Astrocyte of the spinal cord (primary cell): Measurements from ENCODE around the gene C1QTNF2.

ENCODE experiments used
- DNase-seq: peaks from one replicate; pipeline ENCODE4 v3.0.0; 2011; ENCODE audit warnings: low read depth, low spot score
- H3K4me3 ChIP-seq: 2 replicates; pipeline ENCODE4 v1.5.1; 2011; ENCODE audit warnings: low read depth, mild to moderate bottlenecking, low read length, moderate library complexity
- CTCF ChIP-seq: IDR thresholded peaks from 2 replicates; pipeline ENCODE4 v1.5.1; 2012; ENCODE audit warnings: low read depth, mild to moderate bottlenecking, low read length, inconsistent platforms
- in situ Hi-C: cut with HindIII; loops from 2 replicates; pipeline ENCODE4 v1.10.0; 2017; ENCODE audit warnings: low sequenced_read_pairs

C1QTNF2 gene

DNA sequence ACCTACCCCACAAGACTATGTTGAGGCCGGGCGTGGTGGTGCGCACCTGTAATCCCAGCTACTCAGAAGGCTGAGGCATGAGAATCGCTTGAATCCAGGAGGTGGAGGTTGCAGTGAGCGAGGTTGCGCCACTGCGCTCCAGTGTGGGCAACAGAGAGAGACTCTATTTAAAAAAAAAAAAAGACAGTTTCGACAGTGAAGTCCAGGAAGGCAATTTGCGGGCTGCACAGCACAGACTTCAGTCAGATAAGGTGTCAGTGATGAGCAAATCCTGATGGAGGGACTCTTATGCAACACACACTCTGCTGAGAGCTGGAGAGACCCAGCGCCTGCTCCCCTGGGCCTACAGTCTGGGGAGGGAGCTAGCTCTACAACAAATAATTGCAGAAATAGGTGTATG, 72.2 kb downstream of the C1QTNF2 start:
- no peak for DNase-seq
- TF ChIP-seq CTCF: no peak
- H3K4me3 ChIP-seq: no peak overlapping the region
- in situ Hi-C loops: no loop called here

GRCh38 chr5:160297776-160298175, 72.7 kb downstream of the C1QTNF2 start:
- in situ Hi-C loops: no loop called here
- no peak for TF ChIP-seq CTCF
- DNase-seq: no peak
- H3K4me3 ChIP-seq: no peak overlapping the region
